Spleen (tissue), 7 donors: ENCODE results near the gene HAS3.

ENCODE experiments used
- CTCF ChIP-seq, 11 experiments: fragments of 200-600 bp in 7 of 11; fragments of 450-650 bp in 4 of 11; sonication (generic) in 4 of 11; IDR thresholded peaks in 8 of 11; conservative IDR thresholded peaks in 3 of 11; 1 replicate in 7 of 11; 2 replicates in 4 of 11; pipeline versions ENCODE4 v1.4.0 to v1.8.0; 2016 to 2021; ENCODE audit warnings: antibody characterized with exemption in 11 of 11, inconsistent platforms in 4 of 11, mild to moderate bottlenecking in 1 of 11
- POLR2A ChIP-seq, 3 donors: fragments of 450-650 bp; IDR thresholded peaks; one replicate each; pipeline ENCODE4 v1.5.1; 2017; ENCODE audit warnings: antibody characterized with exemption in 3 of 3, mild to moderate bottlenecking in 1 of 3
- POLR2AphosphoS5 ChIP-seq, 3 donors: sonication (generic); formaldehyde crosslinking; IDR thresholded peaks; one replicate each; pipeline ENCODE4 v1.5.1; 2017; ENCODE audit warnings: antibody characterized with exemption in 3 of 3
- donor health status: DM: no; HTN: no; CAD: no; lungs with moderate emphysema.
- donor health status: DM: no; HTN: no; CAD: no.
- donor health status: DM: no; HTN: no; CAD: no.

DNA sequence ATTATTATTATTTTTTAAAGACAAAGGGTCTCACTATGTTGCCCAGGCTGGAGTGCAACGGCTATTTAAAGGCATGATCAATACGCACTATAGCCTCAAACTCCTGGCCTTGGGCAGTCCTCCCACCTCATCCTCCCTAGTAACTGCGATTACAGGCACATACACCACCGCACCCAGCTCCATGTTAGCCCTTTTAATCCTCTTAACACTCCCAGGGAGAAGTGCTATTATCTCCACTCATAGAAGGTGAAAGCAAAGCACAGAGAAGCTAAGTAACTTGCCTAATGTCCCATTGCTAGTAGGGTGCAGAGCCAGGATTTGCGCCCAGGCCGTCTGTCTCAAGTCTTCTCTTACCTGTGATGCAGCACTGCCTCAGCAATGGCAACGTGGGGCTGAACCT, 5.0 kb downstream of the HAS3 start:
- TF ChIP-seq POLR2A (IDR thresholded peaks at IDR 0.05) (no peak), POLR2AphosphoS5 (IDR thresholded peaks at IDR 0.05) (no peak), CTCF (IDR thresholded peaks at IDR 0.05 in 8 of 11, conservative IDR thresholded peaks at IDR 0.05 in 3 of 11) (no peak)
